ENCODE data around the gene ZNF580. TPM values are rescaled to one million over a fixed set of nuclear protein-coding genes. Genes with fewer than 3 reads are reported as not detected.
A peak's percentile ranks its signal among the peaks of the same experiment; 100 is the strongest.

The ZNF580 gene
- polyA plus RNA-seq, 3 donors, result 33.3 to 39.6 (median 38.2) TPM

GRCh38 chr19:55674841-55675660 is 34.2 kb downstream of the ZNF580 start, which contains the start of gene EPN1:
Gene EPN1 (plus strand): TSS chr19:55675226. CDS start chr19:55678628, 3,402 bp downstream.
- DNase-seq (ENCODE audit: low read depth in 3 of 3, low spot score in 2 of 3), result peak; percentile 75 to 90 (median 85)

GRCh38 chr19:55675661-55676354 is 35.0 kb downstream of the ZNF580 start:
- no peak for DNase-seq (ENCODE audit: low read depth in 3 of 3, low spot score in 2 of 3)

GRCh38 chr19:55676383-55676782 is 35.6 kb downstream of the ZNF580 start:
- DNase-seq (ENCODE audit: low read depth in 3 of 3, low spot score in 2 of 3), result no peak

DNA sequence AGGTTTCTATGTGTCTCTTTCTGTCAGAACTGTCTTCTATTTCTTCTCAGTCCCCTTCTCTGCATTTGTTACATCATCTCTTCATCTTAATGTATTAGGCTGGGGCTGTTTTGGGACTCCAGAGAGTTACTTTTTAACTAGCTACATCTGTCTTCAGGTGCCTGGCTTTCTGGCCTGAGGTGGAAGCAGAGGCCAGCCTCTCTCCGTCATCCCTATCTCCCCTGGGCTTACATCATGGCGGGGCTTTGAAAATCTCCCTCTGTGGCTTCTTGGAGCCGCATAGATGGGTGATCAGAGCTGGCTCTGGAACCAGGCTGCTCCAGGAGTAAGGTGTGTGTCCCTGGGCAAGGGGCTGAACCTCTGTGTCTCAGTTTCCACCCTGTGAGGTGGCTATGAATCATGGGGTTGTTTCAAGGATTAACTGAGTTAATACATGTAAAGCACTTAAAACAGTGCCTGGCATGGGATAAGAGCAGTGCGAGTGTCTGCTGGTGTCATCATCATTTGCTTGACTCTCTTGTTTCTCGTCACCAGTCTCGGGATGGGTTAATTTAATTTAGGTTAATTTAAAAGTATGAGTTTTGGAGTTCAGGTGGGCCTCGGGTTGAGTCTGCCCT is 36.2 kb downstream of the ZNF580 start:
- no peak for DNase-seq (ENCODE audit: low read depth in 3 of 3, low spot score in 2 of 3)

DNA sequence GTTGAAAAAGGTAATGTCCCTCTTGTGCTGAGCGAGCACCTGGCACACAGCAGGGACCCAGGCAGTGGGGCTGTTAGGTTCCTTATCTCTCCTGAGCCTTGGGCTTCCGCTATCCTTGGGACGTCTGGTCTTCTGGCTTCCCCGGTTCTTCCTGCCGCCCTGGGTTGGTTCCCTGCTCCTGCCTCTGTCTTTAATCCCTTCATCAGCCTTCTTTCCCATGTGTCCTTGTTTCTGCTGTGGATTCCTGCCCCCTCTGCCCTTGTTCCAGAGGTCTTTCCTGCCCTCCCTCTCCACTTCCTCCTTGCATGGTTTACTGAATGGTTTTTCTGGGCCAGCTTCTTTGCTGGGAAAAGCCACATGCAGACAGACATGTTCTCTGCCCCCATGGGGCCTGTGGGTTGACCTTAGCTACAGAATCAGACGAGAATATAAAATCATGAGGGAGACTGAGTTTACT is 36.8 kb downstream of the ZNF580 start:
- DNase-seq (ENCODE audit: low read depth in 3 of 3, low spot score in 2 of 3), result no peak

GRCh38 chr19:55678121-55678671 is 37.4 kb downstream of the ZNF580 start:
- DNase-seq (ENCODE audit: low read depth in 3 of 3, low spot score in 2 of 3), result no peak

- DNase-seq (ENCODE audit: low read depth in 3 of 3, low spot score in 2 of 3), result no peak
Observed at GRCh38 chr19:55679343-55680257, 38.8 kb downstream of the ZNF580 start.

- no peak for DNase-seq (ENCODE audit: low read depth in 3 of 3, low spot score in 2 of 3)
Observed at GRCh38 chr19:55680339-55681130, 39.7 kb downstream of the ZNF580 start.

DNA sequence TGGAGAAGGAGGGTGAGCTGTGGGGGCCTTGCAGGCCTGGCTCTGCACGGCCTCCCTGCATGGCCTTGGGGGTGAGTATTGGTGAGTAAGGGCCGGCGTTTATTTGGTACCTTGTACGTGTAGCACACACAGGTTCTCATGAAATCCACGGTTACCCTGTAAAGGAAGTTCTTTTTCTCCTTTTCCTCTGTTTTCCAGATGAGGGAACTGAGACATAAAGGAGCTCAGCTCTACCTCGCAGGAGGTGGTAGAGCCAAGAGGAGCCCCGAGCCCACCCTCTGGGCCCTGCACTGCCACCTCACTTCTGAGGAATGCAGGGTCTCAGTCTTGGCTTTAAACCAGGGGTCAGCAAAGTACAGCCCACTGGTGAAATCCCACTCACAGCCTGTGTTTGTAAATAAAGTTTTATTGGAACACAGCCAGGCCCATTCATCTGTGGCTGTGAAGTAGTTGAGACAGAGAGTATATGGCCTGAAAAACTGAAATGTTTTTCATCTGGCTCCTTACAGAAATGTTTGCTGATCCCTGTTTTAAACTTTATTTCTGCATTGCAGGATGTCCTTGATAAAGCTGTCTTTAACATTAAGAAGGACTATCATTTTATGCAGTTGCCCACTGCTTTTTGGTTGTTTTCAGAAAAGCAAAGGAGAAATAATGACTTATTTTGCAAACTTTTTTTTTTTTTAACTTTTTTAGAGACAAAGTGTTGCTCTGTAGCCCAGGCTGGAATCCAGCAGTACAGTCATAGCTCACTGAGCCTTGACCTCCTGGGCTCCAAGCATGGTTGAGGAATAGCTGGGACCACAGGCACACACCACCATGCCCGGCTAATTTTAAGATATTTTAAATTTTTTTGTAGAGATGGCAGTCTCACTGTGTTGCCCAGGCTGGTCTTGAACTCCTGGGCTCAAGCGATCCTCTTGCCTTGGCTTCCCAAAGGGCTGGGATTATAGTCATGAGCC is 40.6 kb downstream of the ZNF580 start:
- DNase-seq (ENCODE audit: low read depth in 3 of 3, low spot score in 2 of 3), result no peak

- DNase-seq (ENCODE audit: low read depth in 3 of 3, low spot score in 2 of 3), result peak in 1 of 3 donors; percentile 54
Observed at GRCh38 chr19:55683449-55684261, 42.9 kb downstream of the ZNF580 start.

DNA sequence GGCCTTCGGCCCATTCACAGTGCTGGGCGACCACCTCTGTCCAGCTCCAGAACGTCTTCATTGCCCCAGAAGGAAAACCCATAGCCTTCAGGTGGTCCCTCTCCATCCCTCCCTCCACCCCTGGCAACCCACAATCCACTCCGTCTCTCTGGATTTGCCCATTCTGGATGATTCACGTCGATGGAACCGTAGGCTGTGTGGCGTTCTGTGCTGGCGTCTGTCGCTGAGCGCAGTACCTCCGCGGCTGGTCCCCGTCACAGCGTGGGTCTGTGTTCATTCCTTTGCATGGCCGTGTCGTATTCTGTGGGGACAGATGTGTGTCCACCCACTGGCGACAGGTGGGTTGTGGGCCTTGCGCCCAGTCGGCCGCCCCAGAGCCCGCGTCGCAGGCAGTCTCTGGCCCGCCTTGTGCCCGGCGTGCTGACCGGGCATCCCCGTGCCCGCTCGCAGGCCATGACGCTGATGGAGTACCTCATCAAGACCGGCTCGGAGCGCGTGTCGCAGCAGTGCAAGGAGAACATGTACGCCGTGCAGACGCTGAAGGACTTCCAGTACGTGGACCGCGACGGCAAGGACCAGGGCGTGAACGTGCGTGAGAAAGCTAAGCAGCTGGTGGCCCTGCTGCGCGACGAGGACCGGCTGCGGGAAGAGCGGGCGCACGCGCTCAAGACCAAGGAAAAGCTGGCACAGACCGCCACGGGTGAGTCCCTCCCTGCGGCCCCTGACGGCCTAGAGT is 44.3 kb downstream of the ZNF580 start:
- no peak for DNase-seq (ENCODE audit: low read depth in 3 of 3, low spot score in 2 of 3)

DNA sequence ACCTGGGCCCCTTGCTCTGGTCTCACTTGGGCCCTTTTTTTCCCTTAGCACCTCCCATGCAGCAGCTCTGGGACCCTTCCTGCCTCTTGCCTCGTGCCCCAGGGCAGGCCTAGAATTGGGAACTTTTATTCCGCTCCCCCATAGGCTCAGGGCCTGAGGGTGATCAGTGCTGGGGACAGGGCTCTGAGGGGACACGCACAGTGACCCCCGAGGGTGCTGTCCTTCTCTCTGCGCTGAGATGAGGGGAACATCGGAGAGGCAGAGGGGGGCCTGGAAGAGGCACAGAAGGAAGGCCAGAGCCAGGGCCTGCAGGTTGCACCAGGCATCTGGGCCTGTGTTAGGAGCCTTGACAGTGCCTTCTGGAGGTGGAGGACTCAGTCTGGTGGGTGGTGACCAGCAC is 45.0 kb downstream of the ZNF580 start:
- DNase-seq (ENCODE audit: low read depth in 3 of 3, low spot score in 2 of 3), result no peak

DNA sequence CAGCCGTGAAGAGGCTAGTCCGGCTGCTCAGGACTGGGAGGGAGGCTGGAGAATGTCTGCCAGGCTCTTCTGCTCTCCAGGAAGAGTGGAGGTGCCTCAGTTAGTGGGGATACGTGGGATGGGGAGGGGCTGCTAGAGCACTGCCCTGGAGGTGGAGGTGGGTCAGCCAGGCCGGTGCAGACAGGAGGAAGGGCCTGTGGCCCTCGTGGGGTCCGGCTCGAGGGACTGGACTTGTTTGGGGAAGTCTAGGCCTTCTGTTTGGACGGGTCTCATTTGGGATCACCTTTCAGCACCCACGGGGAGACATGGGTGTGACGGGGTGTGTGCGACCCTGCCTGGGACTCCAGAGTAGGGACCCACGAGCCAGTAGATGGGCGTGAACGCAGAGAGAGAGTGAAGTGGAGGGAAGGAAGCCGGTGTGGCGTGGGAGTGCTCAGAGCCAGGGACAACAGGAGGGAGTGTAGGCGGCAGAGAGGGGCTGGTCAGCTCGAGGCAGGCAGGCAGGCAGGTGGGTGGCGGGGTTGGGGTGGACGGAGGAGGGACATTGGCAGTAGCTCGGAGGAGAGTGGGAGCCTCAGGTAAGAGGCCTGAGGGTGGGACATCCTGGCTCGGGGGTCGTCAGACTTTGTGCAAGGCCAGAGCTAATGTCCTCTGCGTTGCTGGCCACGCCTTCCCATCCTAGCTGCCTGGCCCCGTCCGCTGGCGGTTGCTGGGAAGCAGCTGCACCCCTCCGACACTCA is 45.7 kb downstream of the ZNF580 start:
- DNase-seq (ENCODE audit: low read depth in 3 of 3, low spot score in 2 of 3), result no peak

DNA sequence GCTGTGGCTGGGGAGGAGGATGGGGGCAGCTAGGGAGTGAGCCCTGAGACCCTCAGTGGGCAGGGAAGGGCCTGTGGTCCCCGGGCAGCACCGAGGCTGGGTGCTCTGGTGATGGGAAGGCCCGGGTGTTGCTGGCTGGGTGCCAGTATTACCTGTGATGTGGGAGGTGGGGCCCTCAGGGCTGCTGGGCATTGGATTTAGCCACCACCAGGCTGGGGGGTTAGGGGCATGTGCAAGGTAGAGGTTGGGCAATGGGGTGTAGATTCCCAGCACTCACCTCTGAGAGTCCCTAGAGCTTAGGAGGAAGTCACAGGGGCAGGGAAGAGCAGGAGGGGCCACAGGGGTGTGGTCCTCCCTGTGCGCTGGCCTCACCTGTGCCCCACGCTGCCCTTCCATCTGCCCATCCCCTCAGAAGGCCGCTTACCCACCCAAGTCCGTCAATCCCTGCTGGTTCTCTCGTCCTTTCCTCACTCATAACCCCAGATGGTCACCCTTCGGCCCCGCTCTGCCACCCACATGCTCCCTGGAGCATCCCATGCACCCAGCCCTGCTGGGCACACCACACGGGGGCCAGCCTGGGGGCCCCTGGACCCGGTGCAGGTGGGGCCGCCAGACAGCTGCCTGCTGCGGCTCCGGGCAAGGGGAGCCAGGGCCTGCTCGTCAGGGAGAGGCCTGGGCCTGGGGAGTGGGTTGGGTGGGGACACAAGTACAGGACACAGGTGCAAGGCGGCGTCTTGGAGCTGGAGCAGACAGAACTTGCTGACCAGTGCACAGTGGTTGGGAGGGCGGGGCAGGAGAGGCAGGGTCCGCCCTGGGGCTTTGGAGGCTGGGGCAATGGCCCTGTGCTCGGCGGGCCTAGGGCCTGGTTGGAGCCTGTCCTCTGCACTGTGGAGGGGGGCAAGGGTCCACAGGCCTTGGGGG is 46.7 kb downstream of the ZNF580 start:
- no peak for DNase-seq (ENCODE audit: low read depth in 3 of 3, low spot score in 2 of 3)
